Measurements from ENCODE around the gene DLL1. TPM values are rescaled to one million over a fixed set of nuclear protein-coding genes. Genes with fewer than 3 reads are reported as not detected.

Gene DLL1
- total RNA-seq, 4 donors from 2014 or later, result 4.4 to 21.3 (median 13.4) TPM

- no peak for TF ChIP-seq CTCF (IDR thresholded peaks at IDR 0.05; ENCODE audit: low read depth)
Measured at GRCh38 chr6:170284866-170285469, 5.9 kb downstream of the DLL1 start.

GRCh38 chr6:170284126-170284773 is 6.6 kb downstream of the DLL1 start:
- TF ChIP-seq CTCF (IDR thresholded peaks at IDR 0.05; ENCODE audit: low read depth), result no peak

- TF ChIP-seq CTCF (IDR thresholded peaks at IDR 0.05; ENCODE audit: low read depth), result no peak
Measured at GRCh38 chr6:170283212-170284081, 7.4 kb downstream of the DLL1 start.

GRCh38 chr6:170282512-170283158 is 8.2 kb downstream of the DLL1 start:
- no peak for TF ChIP-seq CTCF (IDR thresholded peaks at IDR 0.05; ENCODE audit: low read depth)

GRCh38 chr6:170281331-170282292 is 9.3 kb downstream of the DLL1 start:
- TF ChIP-seq CTCF (IDR thresholded peaks at IDR 0.05; ENCODE audit: low read depth), result no peak

- no peak for TF ChIP-seq CTCF (IDR thresholded peaks at IDR 0.05; ENCODE audit: low read depth)
Measured at GRCh38 chr6:170280689-170281045, 10.2 kb downstream of the DLL1 start.
